GM21381 (cell line): Measurements from ENCODE around the gene SPRR1A.

ENCODE experiments used
- ATAC-seq: cut with Tn5 transposase; IDR thresholded peaks from one replicate; pipeline ENCODE4 v1.9.1; 2021; ENCODE audit warnings: mild to moderate bottlenecking, moderate library complexity; ENCODE audit not compliant: unreplicated experiment

The SPRR1A gene

GRCh38 chr1:153025797-153026196 lies 41.9 kb downstream of the SPRR1A start:
- no peak for ATAC-seq

GRCh38 chr1:153028766-153029165 lies 44.9 kb downstream of the SPRR1A start:
- ATAC-seq = no peak

- no peak for ATAC-seq
These were observed 47.0 kb downstream of the SPRR1A start, which contains the start of gene SPRR1B for GRCh38 chr1:153030895-153031294. Gene SPRR1B, plus strand, starts transcription at chr1:153031203. Its CDS starts 1,143 bp downstream, at chr1:153032346.

- ATAC-seq = no peak
These were observed 48.2 kb downstream of the SPRR1A start for GRCh38 chr1:153032073-153032472.

- ATAC-seq = no peak
These were observed 48.9 kb downstream of the SPRR1A start for GRCh38 chr1:153032677-153033308.

GRCh38 chr1:153035211-153035610 lies 51.3 kb downstream of the SPRR1A start:
- no peak for ATAC-seq
